Peyer's patch (tissue), 4 donors: ENCODE measurements around the gene GPATCH11. TPM values are rescaled to one million over a fixed set of nuclear protein-coding genes. Genes with fewer than 3 reads are reported as not detected.

Source experiments
- DNase-seq, 3 donors: peaks; one replicate each; pipeline ENCODE4 v3.0.0-alpha.2; 2017 to 2019
- H3K27ac ChIP-seq, 4 donors: fragments of 200-600 bp; sonication (generic); one replicate each; pipeline ENCODE4 v1.5.1; 2016 to 2019
- H3K27me3 ChIP-seq, 2 donors: fragments of 200-600 bp; sonication (generic); one replicate each; pipeline ENCODE4 v1.5.1; 2019
- H3K36me3 ChIP-seq, 3 donors: fragments of 200-600 bp; sonication (generic); one replicate each; pipeline ENCODE4 v1.5.1; 2016 to 2019
- H3K4me1 ChIP-seq, 4 donors: fragments of 200-600 bp; sonication (generic); one replicate each; pipeline ENCODE4 v1.5.1; 2016 to 2019
- H3K4me3 ChIP-seq, 4 donors: fragments of 200-600 bp; sonication (generic); 1 replicate in 3 of 4; 2 replicates in 1 of 4; pipeline ENCODE4 v1.5.1; 2016 to 2019; ENCODE audit warnings: mild to moderate bottlenecking in 1 of 4
- H3K9me3 ChIP-seq, 4 donors: fragments of 200-600 bp; sonication (generic); one replicate each; pipeline ENCODE4 v1.5.1; 2016 to 2019; ENCODE audit warnings: mild to moderate bottlenecking in 1 of 4
- POLR2A ChIP-seq, 2 donors: fragments of 450-650 bp; IDR thresholded peaks; one replicate each; pipeline ENCODE4 v1.5.1; 2017; ENCODE audit warnings: antibody characterized with exemption in 2 of 2, mild to moderate bottlenecking in 2 of 2, moderate library complexity in 2 of 2
- total RNA-seq, 4 donors: library from RNA; depleted of rRNA; stranded (reverse); fragments of >200 nt; gene quantifications; one replicate each; pipeline ENCODE4 v1.1.0, GENCODE V29; 2016
- TF ChIP-seq, protein P1 (sequence below), 6 experiments: fragments of 450-650 bp in 4 of 6; fragments of 200-600 bp in 2 of 6; sonication (generic) in 1 of 6; IDR thresholded peaks; one replicate each; pipeline ENCODE4 v1.5.1; 2017 to 2019; ENCODE audit warnings: antibody characterized with exemption in 6 of 6, mild to moderate bottlenecking in 3 of 6, moderate library complexity in 1 of 6

The GPATCH11 gene
- total RNA-seq, 4 donors from 2014 or later, result 3.7 to 9.9 (median 5.9) TPM

DNA sequence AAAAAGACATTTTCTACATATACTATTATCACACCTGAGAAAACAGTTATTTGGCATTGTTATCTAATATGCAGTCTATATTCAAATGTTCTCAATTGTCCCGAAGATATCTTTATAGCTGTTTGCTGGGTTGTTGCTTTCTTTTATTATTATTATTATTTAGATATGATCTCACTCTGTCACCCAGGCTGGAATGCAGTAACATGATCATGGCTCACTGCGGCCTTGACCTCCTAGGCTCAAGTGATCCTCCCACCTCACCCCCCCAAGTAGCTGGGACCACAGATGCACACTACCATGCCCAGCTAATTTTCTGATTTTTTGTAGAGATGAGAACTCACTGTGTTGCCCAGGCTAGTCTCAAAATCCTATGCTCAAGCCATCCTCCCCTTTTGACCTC is 19.9 kb downstream of the GPATCH11 start:
- no peak for DNase-seq
- Histone ChIP-seq H3K27ac (no peak overlapping the region), H3K4me3 (no peak overlapping the region), H3K36me3 (peaks cover 0 to 91% (median 6%) of the 10 kb centered on the region in 3 donors), H3K4me1 (no peaks in the 10 kb centered on the region), H3K9me3 (no peaks in the 10 kb centered on the region), H3K27me3 (no peaks in the 10 kb centered on the region)
- TF ChIP-seq, protein P1, sequence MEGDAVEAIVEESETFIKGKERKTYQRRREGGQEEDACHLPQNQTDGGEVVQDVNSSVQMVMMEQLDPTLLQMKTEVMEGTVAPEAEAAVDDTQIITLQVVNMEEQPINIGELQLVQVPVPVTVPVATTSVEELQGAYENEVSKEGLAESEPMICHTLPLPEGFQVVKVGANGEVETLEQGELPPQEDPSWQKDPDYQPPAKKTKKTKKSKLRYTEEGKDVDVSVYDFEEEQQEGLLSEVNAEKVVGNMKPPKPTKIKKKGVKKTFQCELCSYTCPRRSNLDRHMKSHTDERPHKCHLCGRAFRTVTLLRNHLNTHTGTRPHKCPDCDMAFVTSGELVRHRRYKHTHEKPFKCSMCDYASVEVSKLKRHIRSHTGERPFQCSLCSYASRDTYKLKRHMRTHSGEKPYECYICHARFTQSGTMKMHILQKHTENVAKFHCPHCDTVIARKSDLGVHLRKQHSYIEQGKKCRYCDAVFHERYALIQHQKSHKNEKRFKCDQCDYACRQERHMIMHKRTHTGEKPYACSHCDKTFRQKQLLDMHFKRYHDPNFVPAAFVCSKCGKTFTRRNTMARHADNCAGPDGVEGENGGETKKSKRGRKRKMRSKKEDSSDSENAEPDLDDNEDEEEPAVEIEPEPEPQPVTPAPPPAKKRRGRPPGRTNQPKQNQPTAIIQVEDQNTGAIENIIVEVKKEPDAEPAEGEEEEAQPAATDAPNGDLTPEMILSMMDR (IDR thresholded peaks at IDR 0.05), result no peak
- TF ChIP-seq POLR2A (IDR thresholded peaks at IDR 0.05), result no peak

DNA sequence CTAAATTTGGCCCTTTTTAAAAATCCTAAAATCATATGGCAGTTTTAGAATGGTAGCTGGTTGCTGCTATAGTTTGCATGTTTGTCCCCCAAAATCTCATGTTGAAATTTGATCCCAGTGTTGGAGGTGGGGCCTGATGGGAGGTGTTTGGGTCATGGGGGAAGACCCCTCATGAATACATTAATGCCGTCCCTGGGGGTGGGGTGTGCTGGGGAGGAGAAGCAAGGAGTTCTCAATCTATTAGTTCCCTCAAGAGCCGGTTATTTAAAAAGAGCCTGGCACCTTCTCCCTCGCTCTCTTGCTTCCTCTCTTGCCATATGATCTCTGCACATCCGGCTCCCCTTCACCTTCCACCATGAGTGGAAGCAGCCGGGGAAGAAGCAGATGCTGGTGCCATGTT is 20.8 kb downstream of the GPATCH11 start:
- Histone ChIP-seq H3K4me3 (no peak overlapping the region), H3K27ac (no peak overlapping the region), H3K9me3 (no peaks in the 10 kb centered on the region), H3K4me1 (no peaks in the 10 kb centered on the region), H3K27me3 (no peaks in the 10 kb centered on the region), H3K36me3 (peaks cover 0 to 81% (median 6%) of the 10 kb centered on the region in 3 donors)
- TF ChIP-seq, protein P1 (IDR thresholded peaks at IDR 0.05), result no peak
- TF ChIP-seq POLR2A (IDR thresholded peaks at IDR 0.05), result no peak
- no peak for DNase-seq

DNA sequence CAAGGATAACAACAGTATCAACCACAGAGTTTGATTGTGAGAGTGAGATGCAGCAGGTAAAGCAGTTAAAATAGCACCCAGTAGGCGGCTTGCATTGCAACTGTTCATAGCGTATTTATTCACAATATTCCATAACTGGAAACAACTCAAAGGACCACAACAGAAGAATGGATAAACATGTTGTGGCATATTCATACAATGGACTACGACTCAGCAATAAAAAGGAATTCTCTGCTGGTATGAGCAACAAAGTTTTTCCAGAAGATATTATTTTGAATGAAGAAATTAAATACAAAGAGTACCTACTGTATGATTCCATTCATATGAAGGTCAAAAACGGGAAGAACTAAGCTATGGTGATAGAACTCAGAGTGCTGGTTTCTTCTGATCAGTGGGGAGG is 25.2 kb downstream of the GPATCH11 start:
- Histone ChIP-seq H3K4me3 (no peak overlapping the region), H3K9me3 (no peaks in the 10 kb centered on the region), H3K4me1 (no peaks in the 10 kb centered on the region), H3K27me3 (no peaks in the 10 kb centered on the region), H3K36me3 (peaks cover 0 to 64% (median 6%) of the 10 kb centered on the region in 3 donors), H3K27ac (no peak overlapping the region)
- no peak for TF ChIP-seq POLR2A (IDR thresholded peaks at IDR 0.05)
- TF ChIP-seq, protein P1 (IDR thresholded peaks at IDR 0.05), result no peak
- DNase-seq, result no peak

- peaks cover 0 to 54% (median 6%) of the 10 kb centered on the region in 3 donors for H3K36me3 ChIP-seq
- TF ChIP-seq POLR2A (IDR thresholded peaks at IDR 0.05), result no peak
- TF ChIP-seq, protein P1 (IDR thresholded peaks at IDR 0.05), result no peak
- DNase-seq, result no peak
Measured at GRCh38 chr2:37110306-37111212, 26.2 kb downstream of the GPATCH11 start.

DNA sequence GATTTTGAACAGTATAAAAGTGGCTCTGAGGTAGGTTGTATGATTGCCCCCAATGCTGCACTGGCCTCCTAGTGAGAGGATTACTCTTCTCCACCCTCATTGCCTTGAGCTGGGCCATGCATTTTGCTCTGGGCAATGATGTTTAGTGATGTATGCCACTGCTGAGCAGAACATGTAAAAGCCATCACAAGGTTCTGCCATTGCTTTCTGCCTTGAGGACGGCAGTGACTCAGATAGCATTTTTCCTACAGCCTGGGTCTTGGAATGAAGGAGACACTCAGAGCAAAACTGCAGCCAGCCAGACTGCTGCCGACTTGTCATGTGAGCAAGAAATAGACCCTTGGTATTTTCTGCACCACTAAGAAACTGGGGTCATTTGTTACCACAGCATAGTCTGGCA is 27.6 kb downstream of the GPATCH11 start:
- peaks cover 0 to 54% (median 6%) of the 10 kb centered on the region in 3 donors for H3K36me3 ChIP-seq
- no peaks in the 10 kb centered on the region for H3K27me3 ChIP-seq
- TF ChIP-seq, protein P1 (IDR thresholded peaks at IDR 0.05), result no peak
- TF ChIP-seq POLR2A (IDR thresholded peaks at IDR 0.05), result no peak
- DNase-seq, result no peak
- no peak overlapping the region for H3K4me3 ChIP-seq
- no peaks in the 10 kb centered on the region for H3K4me1 ChIP-seq
- H3K27ac ChIP-seq, result no peak overlapping the region
- no peaks in the 10 kb centered on the region for H3K9me3 ChIP-seq

More at GRCh38 chr2:37110306-37111212, 26.2 kb downstream of the GPATCH11 start:
- Histone ChIP-seq H3K9me3 (no peaks in the 10 kb centered on the region), H3K4me1 (no peaks in the 10 kb centered on the region), H3K4me3 (no peak overlapping the region), H3K27me3 (no peaks in the 10 kb centered on the region), H3K27ac (no peak overlapping the region)
